Uterus (tissue), 2 donors: ENCODE results near the gene PAN2.

Source experiments
- CTCF ChIP-seq, 4 experiments: fragments of 200-600 bp in 2 of 4; fragments of 450-650 bp in 2 of 4; sonication (generic) in 2 of 4; IDR thresholded peaks; one replicate each; pipeline ENCODE4 v1.5.1; 2016 to 2019; ENCODE audit warnings: antibody characterized with exemption in 4 of 4, mild to moderate bottlenecking in 2 of 4, moderate library complexity in 1 of 4
- POLR2A ChIP-seq, 2 donors: fragments of 450-650 bp; IDR thresholded peaks; one replicate each; pipeline ENCODE4 v1.6.1; 2016; ENCODE audit warnings: antibody characterized with exemption in 2 of 2, mild to moderate bottlenecking in 1 of 2, moderate library complexity in 1 of 2

GRCh38 chr12:56293795-56294194, 40.0 kb downstream of the PAN2 start:
- TF ChIP-seq CTCF (IDR thresholded peaks at IDR 0.05) (no peak), POLR2A (IDR thresholded peaks at IDR 0.05) (no peak)
